HepG2 (cell line): ENCODE data around the gene NRBF2. TPM values are rescaled to one million over a fixed set of nuclear protein-coding genes. Genes with fewer than 3 reads are reported as not detected.

ENCODE experiments used
- ATF1 ChIP-seq: IDR thresholded peaks from 2 replicates; pipeline ENCODE4 v1.6.1; 2016; ENCODE audit warnings: mild to moderate bottlenecking, control low read depth
- CEBPG ChIP-seq: IDR thresholded peaks from 2 replicates; pipeline ENCODE4 v1.6.1; 2016
- CREB1 ChIP-seq, 2 experiments: fragments of 450-650 bp in 1 of 2; IDR thresholded peaks; 2 replicates each; pipeline ENCODE4 v1.6.1; 2016 to 2017; ENCODE audit warnings: control low read depth in 1 of 2, mild to moderate bottlenecking in 1 of 2, missing compliant biosample characterization in 1 of 2, missing genetic modification characterization in 1 of 2
- ESRRA ChIP-seq: sonication (generic); formaldehyde crosslinking; IDR thresholded peaks from 2 replicates; pipeline ENCODE4 v1.5.1; 2020; ENCODE audit warnings: mild to moderate bottlenecking, low read depth, missing genetic modification reagents
- FOXP4 ChIP-seq: sonication (generic); formaldehyde crosslinking; IDR thresholded peaks from 2 replicates; pipeline ENCODE4 v1.4.0; 2020; ENCODE audit warnings: missing genetic modification reagents
- HNF4A ChIP-seq: sonication (generic); formaldehyde crosslinking; IDR thresholded peaks from 2 replicates; pipeline ENCODE4 v1.4.0; 2020; ENCODE audit warnings: missing genetic modification reagents
- NFIB ChIP-seq: sonication (generic); formaldehyde crosslinking; IDR thresholded peaks from 2 replicates; pipeline ENCODE4 v1.9.0; 2021; ENCODE audit warnings: missing genetic modification reagents, mild to moderate bottlenecking, borderline replicate concordance
- PAF1 ChIP-seq: IDR thresholded peaks from 2 replicates; pipeline ENCODE4 v1.6.1; 2016; ENCODE audit warnings: missing genetic modification reagents, missing compliant biosample characterization
- PREB ChIP-seq: sonication (generic); formaldehyde crosslinking; IDR thresholded peaks from 2 replicates; pipeline ENCODE4 v1.4.0; 2020; ENCODE audit warnings: missing genetic modification reagents
- REST ChIP-seq, 2 experiments: IDR thresholded peaks; 2 replicates each; pipeline ENCODE4 v1.6.1; 2011 to 2012; ENCODE audit warnings: low read length in 2 of 2, borderline replicate concordance in 1 of 2, low read depth in 1 of 2, mild to moderate bottlenecking in 1 of 2, moderate library complexity in 1 of 2
- SIX1 ChIP-seq: sonication (generic); formaldehyde crosslinking; IDR thresholded peaks from 2 replicates; pipeline ENCODE4 v1.4.0; 2020; ENCODE audit warnings: missing genetic modification reagents, borderline replicate concordance
- SPEN ChIP-seq: sonication (generic); formaldehyde crosslinking; IDR thresholded peaks from 2 replicates; pipeline ENCODE4 v1.5.1; 2020; ENCODE audit warnings: low read depth, mild to moderate bottlenecking, missing genetic modification reagents
- SSRP1 ChIP-seq: IDR thresholded peaks from 2 replicates; pipeline ENCODE4 v1.6.1; 2016; ENCODE audit warnings: control low read depth
- TBX2 ChIP-seq: sonication (generic); formaldehyde crosslinking; IDR thresholded peaks from 2 replicates; pipeline ENCODE4 v1.5.0; 2020; ENCODE audit warnings: missing genetic modification reagents, mild to moderate bottlenecking, borderline replicate concordance
- TCF7 ChIP-seq: sonication (generic); IDR thresholded peaks from 2 replicates; pipeline ENCODE4 v1.6.1; 2016; ENCODE audit warnings: antibody characterized with exemption, low read depth
- THAP7 ChIP-seq: sonication (generic); formaldehyde crosslinking; IDR thresholded peaks from 2 replicates; pipeline ENCODE4 v1.8.1; 2023; ENCODE audit warnings: mild to moderate bottlenecking, missing genetic modification reagents
- ZFP41 ChIP-seq: sonication (generic); formaldehyde crosslinking; IDR thresholded peaks from 2 replicates; pipeline ENCODE4 v1.4.0; 2020; ENCODE audit warnings: mild to moderate bottlenecking, missing genetic modification reagents, borderline replicate concordance
- ZNF224 ChIP-seq: sonication (generic); formaldehyde crosslinking; IDR thresholded peaks from 2 replicates; pipeline ENCODE4 v1.5.0; 2020; ENCODE audit warnings: mild to moderate bottlenecking, missing genetic modification reagents
- ZNF33A ChIP-seq: sonication (generic); formaldehyde crosslinking; IDR thresholded peaks from 2 replicates; pipeline ENCODE4 v1.5.1; 2020; ENCODE audit warnings: missing genetic modification reagents, mild to moderate bottlenecking, moderate library complexity, borderline replicate concordance
- ZNF350 ChIP-seq: sonication (generic); formaldehyde crosslinking; IDR thresholded peaks from 2 replicates; pipeline ENCODE4 v1.4.0; 2020; ENCODE audit warnings: mild to moderate bottlenecking, low read depth, missing genetic modification reagents, borderline replicate concordance
- ZNF577 ChIP-seq: sonication (generic); formaldehyde crosslinking; IDR thresholded peaks from 2 replicates; pipeline ENCODE4 v1.4.0; 2020; ENCODE audit warnings: mild to moderate bottlenecking, low read depth, missing genetic modification reagents, borderline replicate concordance
- ZSCAN29 ChIP-seq: sonication (generic); formaldehyde crosslinking; conservative IDR thresholded peaks from 2 replicates; pipeline ENCODE4 v1.4.0; 2020; ENCODE audit warnings: mild to moderate bottlenecking, missing genetic modification reagents
- polyA plus RNA-seq, 8 experiments: library from polyadenylated mRNA; depleted of rRNA in 3 of 8; stranded (reverse) in 7 of 8; unstranded in 1 of 8; fragments of >200 nt; fragmentation: Illumina TruSeq in 4 of 8; extraction: Trizol in 4 of 8; gene quantifications; 2 replicates each; pipeline versions ENCODE4 v1.2.1 to v1.2.3, GENCODE V29; 2011 to 2016; ENCODE audit warnings: low read depth in 4 of 8, missing spikeins in 1 of 8, mixed read lengths in 1 of 8; ENCODE audit not compliant: insufficient read depth in 1 of 8
- total RNA-seq, 5 experiments: library from RNA; depleted of rRNA; stranded (reverse); fragments of >200 nt; fragmentation: Illumina TruSeq; extraction: Trizol; gene quantifications; 2 replicates each; pipeline ENCODE4 v1.2.3, GENCODE V29; 2016; ENCODE audit warnings: low read depth in 1 of 5

Gene NRBF2
- total and polyA plus RNA-seq, 2 of the 13 experiments (the other 11 are each of a cell fraction or from before 2014, with no cell fraction given) = 20.0 to 28.4 TPM

- TF ChIP-seq PREB (CRISPR knock-in tag) (no peak), FOXP4 (CRISPR knock-in tag) (peak; percentile 39), ZNF350 (CRISPR knock-in tag) (peak; percentile 81), TBX2 (CRISPR knock-in tag) (peak; percentile 87), ATF1 (CRISPR knock-in tag) (0 out of 2 replicates have a peak, but pooled peaks have one; percentile 22), ZSCAN29 (CRISPR knock-in tag) (no peak), THAP7 (CRISPR knock-in tag) (no peak), PAF1 (CRISPR knock-in tag) (no peak), ZFP41 (CRISPR knock-in tag) (no peak), ZNF224 (CRISPR knock-in tag) (no peak), SSRP1 (CRISPR knock-in tag) (no peak), TCF7 (no peak), SPEN (CRISPR knock-in tag) (peak; percentile 97), ZNF577 (no peak), SIX1 (CRISPR knock-in tag) (no peak), ESRRA (CRISPR knock-in tag) (0 out of 2 replicates have a peak, but pooled peaks have one; percentile 56), REST (IDR thresholded peaks at IDR 0.05; ENCODE audit: borderline replicate concordance in 1 of 2, low read depth in 1 of 2, low read length in 2 of 2) (no peak; a peak in 1 of 4 replicates), HNF4A (peak; percentile 80), NFIB (CRISPR knock-in tag) (no peak), CREB1 (IDR thresholded peaks at IDR 0.05) (peak; percentile 100), CREB1 (CRISPR knock-in tag; IDR thresholded peaks at IDR 0.05) (peak; percentile 80), CEBPG (CRISPR knock-in tag) (peak; percentile 39), ZNF33A (CRISPR knock-in tag) (no peak)
Measured at GRCh38 chr10:63133056-63133820, at the start of gene NRBF2 (continued).
